HepG2 (cell line): ENCODE data around the gene SPSB1. TPM values are rescaled to one million over a fixed set of nuclear protein-coding genes. Genes with fewer than 3 reads are reported as not detected.
A peak's percentile ranks its signal among the peaks of the same experiment; 100 is the strongest.

Experiments
- ATAC-seq: fragments of 200-7000 bp; cut with Tn5 transposase; 3 replicates; pipeline ENCODE4 v1.9.1; 2020; ENCODE audit warnings: mild to moderate bottlenecking, moderate library complexity
- BruUV-seq: library from RNA; stranded (reverse); fragments of 400-500 nt; replicated peaks from 2 replicates; lab custom pipeline; 2021; lab: Mats Ljungman, UMichigan
- CTCF ChIA-PET: fragments of 300-600 bp; formaldehyde crosslinking; extraction: SDS; loops from one replicate; lab custom pipeline; 2021; ENCODE audit warnings: low total read pairs, inconsistent platforms, low intra/inter-chr PET ratio; lab: Yijun Ruan, JAX
- POLR2A ChIA-PET: fragments of 350-600 bp; sonication (Branson Sonifier 250); formaldehyde crosslinking; loops from one replicate; lab custom pipeline; 2020; ENCODE audit warnings: antibody characterized with exemption, inconsistent platforms; lab: Yijun Ruan, JAX
- DNase-seq: peaks from one replicate; pipeline ENCODE4 v3.0.0-alpha.2; 2015; ENCODE audit warnings: low spot score
- FAIRE-seq: peaks from 3 replicates; lab custom pipeline; 2011; peaks lifted over from hg19 to GRCh38; lab: Jason Lieb, UNC
- H2AFZ ChIP-seq: one replicate; pipeline ENCODE4 v1.6.1; 2011; ENCODE audit warnings: low read length, inconsistent platforms
- H3K27ac ChIP-seq: fragments of 300-600 bp; 3 replicates; pipeline ENCODE4 v1.8.0; 2011; ENCODE audit warnings: mixed run types, mild to moderate bottlenecking, mixed read lengths, low read length, inconsistent platforms; ENCODE audit not compliant: insufficient read depth; ENCODE audit errors: extremely low read length
- H3K27me3 ChIP-seq, 2 experiments: fragments of 200-600 bp in 1 of 2; 2 replicates in 1 of 2; 3 replicates in 1 of 2; pipeline versions ENCODE4 v1.6.0 to v1.8.0; 2011; ENCODE audit warnings: low read length in 2 of 2, mild to moderate bottlenecking in 2 of 2, moderate library complexity in 2 of 2, inconsistent platforms in 1 of 2; ENCODE audit not compliant: insufficient read depth in 2 of 2, control insufficient read depth in 1 of 2
- H3K36me3 ChIP-seq, 2 experiments: fragments of 200-600 bp in 1 of 2; replicated peaks in 1 of 2; 2 replicates in 1 of 2; 3 replicates in 1 of 2; pipeline versions ENCODE4 v1.5.1 to v1.8.0; 2011; ENCODE audit warnings: low read length in 2 of 2, inconsistent platforms in 1 of 2; ENCODE audit not compliant: insufficient read depth in 2 of 2, control insufficient read depth in 1 of 2
- H3K4me1 ChIP-seq: 2 replicates; pipeline ENCODE4 v1.5.1; 2012; ENCODE audit warnings: low read length, inconsistent platforms; ENCODE audit not compliant: insufficient read depth
- H3K4me2 ChIP-seq: 2 replicates; pipeline ENCODE4 v1.6.0; 2011; ENCODE audit warnings: low read depth, low read length, inconsistent platforms
- H3K4me3 ChIP-seq, 3 experiments: fragments of 200-600 bp in 1 of 3; sonication (generic), shearing (Covaris generic) in 1 of 3; replicated peaks in 1 of 3; 2 replicates each; pipeline ENCODE4 v1.5.1; 2011 to 2016; ENCODE audit warnings: low read length in 3 of 3, inconsistent platforms in 2 of 3, low read depth in 2 of 3, mild to moderate bottlenecking in 2 of 3, control low read depth in 1 of 3, mixed read lengths in 1 of 3; ENCODE audit not compliant: insufficient read depth in 1 of 3
- H3K79me2 ChIP-seq: one replicate; pipeline ENCODE4 v1.6.1; 2011; ENCODE audit warnings: low read length, inconsistent platforms; ENCODE audit not compliant: insufficient read depth
- H3K9ac ChIP-seq: 2 replicates; pipeline ENCODE4 v1.6.0; 2011; ENCODE audit warnings: mild to moderate bottlenecking, low read depth, low read length, inconsistent platforms; ENCODE audit not compliant: insufficient read depth
- H3K9me3 ChIP-seq: 2 replicates; pipeline ENCODE4 v1.5.1; 2012; ENCODE audit warnings: mild to moderate bottlenecking, low read length
- H4K20me1 ChIP-seq: 2 replicates; pipeline ENCODE4 v1.6.0; 2011; ENCODE audit warnings: inconsistent platforms, mild to moderate bottlenecking, low read length, moderate library complexity; ENCODE audit not compliant: insufficient read depth
- CENPX ChIP-seq: sonication (generic); formaldehyde crosslinking; IDR thresholded peaks from 2 replicates; pipeline ENCODE4 v1.9.0; 2021; ENCODE audit warnings: mild to moderate bottlenecking, missing genetic modification reagents, moderate library complexity
- DRAP1 ChIP-seq: IDR thresholded peaks from 2 replicates; pipeline ENCODE4 v1.6.1; 2016; ENCODE audit warnings: missing genetic modification reagents, missing compliant biosample characterization
- FOXC1 ChIP-seq: sonication (generic); formaldehyde crosslinking; IDR thresholded peaks from 2 replicates; pipeline ENCODE4 v1.8.0; 2022; ENCODE audit warnings: mild to moderate bottlenecking, missing genetic modification reagents, borderline replicate concordance
- HNRNPL ChIP-seq: fragments of 200-400 bp; formaldehyde crosslinking; IDR thresholded peaks from 2 replicates; pipeline ENCODE4 v1.6.1; 2017; ENCODE audit warnings: mild to moderate bottlenecking, low read depth, low read length
- ZBTB43 ChIP-seq: sonication (generic); formaldehyde crosslinking; conservative IDR thresholded peaks from 2 replicates; pipeline ENCODE4 v1.4.0; 2020; ENCODE audit warnings: missing genetic modification reagents
- ZNF543 ChIP-seq: sonication (generic); formaldehyde crosslinking; IDR thresholded peaks from 2 replicates; pipeline ENCODE4 v1.4.0; 2020; ENCODE audit warnings: mild to moderate bottlenecking, missing genetic modification reagents
- ZNF713 ChIP-seq: sonication (generic); formaldehyde crosslinking; IDR thresholded peaks from 2 replicates; pipeline ENCODE4 v1.4.0; 2020; ENCODE audit warnings: mild to moderate bottlenecking, missing genetic modification reagents
- ZNF782 ChIP-seq: sonication (generic); formaldehyde crosslinking; IDR thresholded peaks from 2 replicates; pipeline ENCODE4 v1.4.0; 2020; ENCODE audit warnings: missing genetic modification reagents, mild to moderate bottlenecking, borderline replicate concordance
- WGBS: methylation state at CpG from one replicate; pipeline ENCODE4 v1.1.6; 2017; ENCODE audit warnings: low lambda C conversion rate; 5-methylcytosine and 5-hydroxymethylcytosine counted together
- in situ Hi-C: cut with HindIII; loops from 2 replicates; pipeline ENCODE4 v1.10.0; 2017; ENCODE audit warnings: low pct_unique_long_range_greater_than_20kb; ENCODE audit not compliant: extremely low pct_ligation_motif_present
- intact Hi-C: fragments of 100-400 bp; cut with micrococcal nuclease; formaldehyde crosslinking; loops from one replicate; pipeline ENCODE4 v1.10.0; 2022; ENCODE audit not compliant: unreplicated experiment
- polyA plus RNA-seq, 8 experiments: library from polyadenylated mRNA; depleted of rRNA in 3 of 8; stranded (reverse) in 7 of 8; unstranded in 1 of 8; fragments of >200 nt; fragmentation: Illumina TruSeq in 4 of 8; extraction: Trizol in 4 of 8; gene quantifications; 2 replicates each; pipeline versions ENCODE4 v1.2.1 to v1.2.3, GENCODE V29; 2011 to 2016; ENCODE audit warnings: low read depth in 4 of 8, missing spikeins in 1 of 8, mixed read lengths in 1 of 8; ENCODE audit not compliant: insufficient read depth in 1 of 8
- total RNA-seq, 5 experiments: library from RNA; depleted of rRNA; stranded (reverse); fragments of >200 nt; fragmentation: Illumina TruSeq; extraction: Trizol; gene quantifications; 2 replicates each; pipeline ENCODE4 v1.2.3, GENCODE V29; 2016; ENCODE audit warnings: low read depth in 1 of 5

The SPSB1 gene
- total and polyA plus RNA-seq, 2 of the 13 experiments (the other 11 are each of a cell fraction or from before 2014, with no cell fraction given): 5.0 to 8.0 TPM

- peaks cover 39% of the 10 kb centered on the region for H3K4me1 ChIP-seq
- no peaks in the 10 kb centered on the region for H3K79me2 ChIP-seq
- DNase-seq (no peak), ATAC-seq (no peak)
- H3K4me2 ChIP-seq: no peak overlapping the region
- WGBS: 61% methylated on average over 18 of the region's 18 CpGs
- in situ Hi-C loops: no loop called here
- intact Hi-C loops: no loop called here
- CTCF ChIA-PET: no interaction called here
- H3K36me3 ChIP-seq: no peaks in the 10 kb centered on the region
- no TSS peak for BruUV-seq
- H4K20me1 ChIP-seq: no peaks in the 10 kb centered on the region
- no peak overlapping the region for H3K9ac ChIP-seq
- H2AFZ ChIP-seq: no peak overlapping the region
- no peak overlapping the region for H3K27ac ChIP-seq
- TF ChIP-seq ZBTB43 (CRISPR knock-in tag) (no peak), ZNF713 (CRISPR knock-in tag) (no peak), CENPX (CRISPR knock-in tag) (no peak), DRAP1 (CRISPR knock-in tag) (no peak), HNRNPL (0 out of 2 replicates have a peak, but pooled peaks have one; percentile 24), ZNF543 (CRISPR knock-in tag) (no peak), FOXC1 (CRISPR knock-in tag) (no peak), ZNF782 (no peak)
- TF ChIP-seq, all 625 proteins: peak for 1
- no peak for FAIRE-seq
- H3K9me3 ChIP-seq: no peaks in the 10 kb centered on the region
- no peak overlapping the region for H3K4me3 ChIP-seq
- POLR2A ChIA-PET: interaction anchor here (0.8 kb wide), 1 partner anchor 54 kb away, joined by 3 read pairs; no protein-coding TSS in a partner anchor
- H3K27me3 ChIP-seq: peaks cover 2 to 43% of the 10 kb centered on the region in 2 experiments; a peak in 4 of 5 replicates
Measured at GRCh38 chr1:9384751-9385245, 92.1 kb downstream of the SPSB1 start.
